NT2/D1 (cell line): Measurements from ENCODE around the gene NAA38.

ENCODE experiments used
- SUZ12 ChIP-seq: IDR thresholded peaks from 2 replicates; pipeline ENCODE4 v1.6.1; 2011; ENCODE audit not compliant: insufficient read length, insufficient read depth; ENCODE audit errors: extremely low read depth
- YY1 ChIP-seq: IDR thresholded peaks from 2 replicates; pipeline ENCODE4 v1.6.1; 2011; ENCODE audit not compliant: insufficient read length, insufficient read depth
- ZNF274 ChIP-seq: IDR thresholded peaks from 2 replicates; pipeline ENCODE4 v1.6.1; 2011; ENCODE audit warnings: mild to moderate bottlenecking, low read depth, low read length

DNA sequence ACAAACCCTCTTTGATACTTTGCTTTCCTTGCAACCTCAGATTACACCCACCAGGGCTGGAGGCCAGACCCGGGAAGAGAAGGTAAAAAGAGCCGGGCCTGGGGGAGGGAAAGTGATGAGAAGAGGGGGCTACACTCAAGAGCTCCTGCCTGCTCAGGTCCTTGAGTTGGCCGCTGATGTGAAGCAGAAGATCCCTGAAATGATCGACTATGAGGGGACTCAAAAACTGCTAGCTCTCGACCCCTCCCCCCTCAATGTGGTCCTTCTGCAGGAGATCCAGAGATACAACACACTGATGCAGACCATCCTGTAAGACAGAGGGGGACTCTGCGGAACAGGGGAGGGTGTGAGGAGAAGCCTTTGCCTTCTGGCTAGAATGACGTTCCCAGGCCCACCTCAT lies 26.1 kb downstream of the NAA38 start:
- TF ChIP-seq ZNF274 (no peak), SUZ12 (no peak), YY1 (no peak)
